SK-N-SH (cell line): Measurements from ENCODE around the gene INPP5A. TPM values are rescaled to one million over a fixed set of nuclear protein-coding genes. Genes with fewer than 3 reads are reported as not detected.

Experiments
- CTCF ChIA-PET: fragments of 300-600, 350-600 bp; formaldehyde crosslinking; extraction: SDS; loops from one replicate; lab custom pipeline; 2021; lab: Yijun Ruan, JAX
- POLR2A ChIA-PET: fragments of 350-600 bp; sonication (Branson Sonifier 250); formaldehyde crosslinking; extraction: SDS; loops from one replicate; lab custom pipeline; 2020; ENCODE audit warnings: antibody characterized with exemption, inconsistent platforms; lab: Yijun Ruan, JAX
- DNase-seq: peaks from one replicate; pipeline ENCODE4 v3.0.0; 2012
- H2AFZ ChIP-seq: fragments of 200-600 bp; sonication (generic); 2 replicates; pipeline ENCODE4 v1.8.1; 2016; ENCODE audit warnings: antibody characterized with exemption, mild to moderate bottlenecking, low read depth
- H3F3A ChIP-seq: fragments of 200-600 bp; sonication (generic); replicated peaks from 2 replicates; pipeline ENCODE3; 2016; ENCODE audit warnings: antibody characterized with exemption, mild to moderate bottlenecking; ENCODE audit not compliant: insufficient read depth
- H3K27ac ChIP-seq, 2 experiments: fragments of 200-500 bp in 1 of 2; fragments of 200-600 bp in 1 of 2; sonication (Bioruptor generic) in 1 of 2; sonication (generic), shearing (Covaris generic) in 1 of 2; 2 replicates each; pipeline versions ENCODE4 v1.5.1 to v1.6.1; 2014 to 2016; ENCODE audit warnings: low read depth in 2 of 2, inconsistent platforms in 1 of 2, low read length in 1 of 2, mild to moderate bottlenecking in 1 of 2, mixed read lengths in 1 of 2
- H3K27me3 ChIP-seq: fragments of 200-600 bp; sonication (generic), shearing (Covaris generic); 2 replicates; pipeline ENCODE4 v1.6.1; 2016; ENCODE audit warnings: mixed run types; ENCODE audit not compliant: insufficient read depth
- H3K36me3 ChIP-seq, 2 experiments: fragments of 200-500 bp in 1 of 2; fragments of 200-600 bp in 1 of 2; sonication (Bioruptor generic) in 1 of 2; sonication (generic) in 1 of 2; replicated peaks in 1 of 2; 2 replicates each; pipeline versions ENCODE3 to v1.5.1; 2014 to 2016; ENCODE audit warnings: low read length in 1 of 2, mild to moderate bottlenecking in 1 of 2; ENCODE audit not compliant: insufficient read depth in 2 of 2, control insufficient read depth in 1 of 2
- H3K4me1 ChIP-seq, 2 experiments: fragments of 200-500 bp in 1 of 2; fragments of 200-600 bp in 1 of 2; sonication (Bioruptor generic) in 1 of 2; sonication (generic), shearing (Covaris generic) in 1 of 2; 2 replicates each; pipeline versions ENCODE4 v1.5.1 to v1.6.1; 2014 to 2016; ENCODE audit warnings: low read depth in 1 of 2, low read length in 1 of 2, mixed run types in 1 of 2; ENCODE audit not compliant: insufficient read depth in 2 of 2, control insufficient read depth in 1 of 2
- H3K4me2 ChIP-seq: fragments of 200-600 bp; sonication (generic), shearing (Covaris generic); 2 replicates; pipeline ENCODE4 v1.6.1; 2017; ENCODE audit warnings: mixed run types
- H3K4me3 ChIP-seq, 2 experiments: fragments of 200-500 bp in 1 of 2; fragments of 200-600 bp in 1 of 2; sonication (Bioruptor generic) in 1 of 2; sonication (generic), shearing (Covaris generic) in 1 of 2; 2 replicates each; pipeline versions ENCODE4 v1.5.1 to v1.8.1; 2014 to 2016; ENCODE audit warnings: low read depth in 2 of 2, inconsistent platforms in 1 of 2, low read length in 1 of 2, mild to moderate bottlenecking in 1 of 2, mixed read lengths in 1 of 2, moderate library complexity in 1 of 2
- H3K79me2 ChIP-seq: fragments of 200-600 bp; sonication (generic); 2 replicates; pipeline ENCODE4 v1.8.1; 2017; ENCODE audit warnings: mild to moderate bottlenecking; ENCODE audit not compliant: insufficient read depth
- H3K9ac ChIP-seq: fragments of 200-600 bp; sonication (generic); 2 replicates; pipeline ENCODE4 v1.6.1; 2017; ENCODE audit warnings: mixed run types
- H3K9me2 ChIP-seq: fragments of 200-600 bp; sonication (generic); 2 replicates; pipeline ENCODE4 v1.6.1; 2017; ENCODE audit warnings: mixed run types
- H3K9me3 ChIP-seq: fragments of 200-600 bp; sonication (generic); 2 replicates; pipeline ENCODE4 v1.6.1; 2017; ENCODE audit warnings: mixed run types, mild to moderate bottlenecking, moderate library complexity
- H4K20me1 ChIP-seq: fragments of 200-600 bp; sonication (generic); 2 replicates; pipeline ENCODE4 v1.6.1; 2017; ENCODE audit warnings: mild to moderate bottlenecking, mixed run types; ENCODE audit not compliant: insufficient read depth
- CHD2 ChIP-seq: fragments of 150-350 bp; IDR thresholded peaks from 2 replicates; pipeline ENCODE4 v1.6.1; 2018; ENCODE audit warnings: low read length; ENCODE audit not compliant: partially characterized antibody
- ELF1 ChIP-seq: IDR thresholded peaks from 2 replicates; pipeline ENCODE4 v1.4.0; 2012
- EZH2phosphoT487 ChIP-seq: fragments of 200-600 bp; sonication (generic); IDR thresholded peaks from 2 replicates; pipeline ENCODE4 v1.6.1; 2017; ENCODE audit warnings: low read depth, mixed run types, mild to moderate bottlenecking, antibody characterized with exemption, moderate library complexity, borderline replicate concordance
- FOXM1 ChIP-seq: IDR thresholded peaks from 2 replicates; pipeline ENCODE4 v1.4.0; 2012; ENCODE audit warnings: low read depth, mild to moderate bottlenecking
- GABPA ChIP-seq: IDR thresholded peaks from 2 replicates; pipeline ENCODE4 v1.4.0; 2012; ENCODE audit warnings: low read depth, mild to moderate bottlenecking
- GATA2 ChIP-seq: sonication (generic); formaldehyde crosslinking; IDR thresholded peaks from 2 replicates; pipeline ENCODE4 v1.5.0; 2020; ENCODE audit warnings: mild to moderate bottlenecking, missing genetic modification reagents
- JUND ChIP-seq: IDR thresholded peaks from 2 replicates; pipeline ENCODE4 v1.4.0; 2012
- MAX ChIP-seq: IDR thresholded peaks from 2 replicates; pipeline ENCODE4 v1.4.0; 2012; ENCODE audit warnings: low read depth
- NRF1 ChIP-seq: IDR thresholded peaks from 2 replicates; pipeline ENCODE4 v1.6.1; 2012; ENCODE audit warnings: low read depth, mild to moderate bottlenecking, low read length
- RCOR1 ChIP-seq: fragments of 150-350 bp; IDR thresholded peaks from 2 replicates; pipeline ENCODE4 v1.6.1; 2017; ENCODE audit warnings: antibody characterized with exemption, low read length
- RXRA ChIP-seq: IDR thresholded peaks from 2 replicates; pipeline ENCODE4 v1.4.0; 2012; ENCODE audit warnings: low read depth, mild to moderate bottlenecking, borderline replicate concordance
- SIN3A ChIP-seq: IDR thresholded peaks from 2 replicates; pipeline ENCODE4 v1.6.1; 2012; ENCODE audit warnings: low read depth, mild to moderate bottlenecking, low read length, moderate library complexity, borderline replicate concordance
- SMC3 ChIP-seq: IDR thresholded peaks from 2 replicates; pipeline ENCODE4 v1.6.1; 2012; ENCODE audit warnings: low read depth, low read length, improper control_type of control experiment
- TCF12 ChIP-seq: IDR thresholded peaks from 2 replicates; pipeline ENCODE4 v1.4.0; 2012
- YY1 ChIP-seq: IDR thresholded peaks from 2 replicates; pipeline ENCODE4 v1.4.0; 2012; ENCODE audit warnings: low read depth, mild to moderate bottlenecking
- WGBS: methylation state at CpG from one replicate; pipeline ENCODE4 v1.1.6; 2017; ENCODE audit warnings: low lambda C conversion rate; 5-methylcytosine and 5-hydroxymethylcytosine counted together
- polyA plus RNA-seq, 3 experiments: library from polyadenylated mRNA; depleted of rRNA; stranded (reverse); fragments of >200 nt; gene quantifications; 2 replicates each; pipeline ENCODE4 v1.2.3, GENCODE V29; 2012
- TF ChIP-seq, protein P1 (sequence below): IDR thresholded peaks from 2 replicates; pipeline ENCODE4; 2012
- TF ChIP-seq, protein P2 (sequence below): fragments of 150-350 bp; IDR thresholded peaks from 2 replicates; pipeline ENCODE4 v1.6.1; 2017; ENCODE audit warnings: antibody characterized with exemption, low read length, low read depth, borderline replicate concordance
- TF ChIP-seq, protein P3 (sequence below): IDR thresholded peaks from 2 replicates; pipeline ENCODE4 v1.4.0; 2012; ENCODE audit warnings: low read depth, borderline replicate concordance

The INPP5A gene
- polyA plus RNA-seq, 1 of the 3 experiments (the other 2 are of a cell fraction): 12.0 TPM

- Histone ChIP-seq H3K36me3 (no peaks in the 10 kb centered on the region), H3K4me1 (peaks cover 0 to under 1% of the 10 kb centered on the region in 2 experiments; a peak in 1 of 4 replicates), H3K4me3 (no peak overlapping the region), H3F3A (no peaks in the 10 kb centered on the region), H3K9me2 (no peaks in the 10 kb centered on the region), H3K79me2 (no peaks in the 10 kb centered on the region), H3K27ac (no peak overlapping the region), H3K9me3 (no peaks in the 10 kb centered on the region), H3K9ac (no peak overlapping the region), H3K27me3 (no peaks in the 10 kb centered on the region), H3K4me2 (no peak overlapping the region), H2AFZ (no peak overlapping the region), H4K20me1 (no peaks in the 10 kb centered on the region)
- POLR2A ChIA-PET: no interaction called here
- no peak for DNase-seq
- WGBS: 98% methylated on average over 20 of the region's 27 CpGs
- CTCF ChIA-PET: interaction anchor here (0.6 kb wide), 1 partner anchor 91 kb away, joined by 3 read pairs; no protein-coding TSS in a partner anchor
- TF ChIP-seq NRF1 (no peak), RCOR1 (no peak), GABPA (no peak), GATA2 (no peak), MAX (no peak), JUND (no peak), TCF12 (no peak), SMC3 (no peak), FOXM1 (no peak), RXRA (no peak), SIN3A (no peak), EZH2phosphoT487 (no peak), ELF1 (no peak), CHD2 (no peak), YY1 (no peak)
- TF ChIP-seq, protein P1, sequence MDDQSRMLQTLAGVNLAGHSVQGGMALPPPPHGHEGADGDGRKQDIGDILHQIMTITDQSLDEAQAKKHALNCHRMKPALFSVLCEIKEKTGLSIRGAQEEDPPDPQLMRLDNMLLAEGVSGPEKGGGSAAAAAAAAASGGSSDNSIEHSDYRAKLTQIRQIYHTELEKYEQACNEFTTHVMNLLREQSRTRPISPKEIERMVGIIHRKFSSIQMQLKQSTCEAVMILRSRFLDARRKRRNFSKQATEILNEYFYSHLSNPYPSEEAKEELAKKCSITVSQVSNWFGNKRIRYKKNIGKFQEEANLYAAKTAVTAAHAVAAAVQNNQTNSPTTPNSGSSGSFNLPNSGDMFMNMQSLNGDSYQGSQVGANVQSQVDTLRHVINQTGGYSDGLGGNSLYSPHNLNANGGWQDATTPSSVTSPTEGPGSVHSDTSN: no peak
- TF ChIP-seq, protein P2, sequence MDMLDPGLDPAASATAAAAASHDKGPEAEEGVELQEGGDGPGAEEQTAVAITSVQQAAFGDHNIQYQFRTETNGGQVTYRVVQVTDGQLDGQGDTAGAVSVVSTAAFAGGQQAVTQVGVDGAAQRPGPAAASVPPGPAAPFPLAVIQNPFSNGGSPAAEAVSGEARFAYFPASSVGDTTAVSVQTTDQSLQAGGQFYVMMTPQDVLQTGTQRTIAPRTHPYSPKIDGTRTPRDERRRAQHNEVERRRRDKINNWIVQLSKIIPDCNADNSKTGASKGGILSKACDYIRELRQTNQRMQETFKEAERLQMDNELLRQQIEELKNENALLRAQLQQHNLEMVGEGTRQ: no peak
- TF ChIP-seq, protein P3, sequence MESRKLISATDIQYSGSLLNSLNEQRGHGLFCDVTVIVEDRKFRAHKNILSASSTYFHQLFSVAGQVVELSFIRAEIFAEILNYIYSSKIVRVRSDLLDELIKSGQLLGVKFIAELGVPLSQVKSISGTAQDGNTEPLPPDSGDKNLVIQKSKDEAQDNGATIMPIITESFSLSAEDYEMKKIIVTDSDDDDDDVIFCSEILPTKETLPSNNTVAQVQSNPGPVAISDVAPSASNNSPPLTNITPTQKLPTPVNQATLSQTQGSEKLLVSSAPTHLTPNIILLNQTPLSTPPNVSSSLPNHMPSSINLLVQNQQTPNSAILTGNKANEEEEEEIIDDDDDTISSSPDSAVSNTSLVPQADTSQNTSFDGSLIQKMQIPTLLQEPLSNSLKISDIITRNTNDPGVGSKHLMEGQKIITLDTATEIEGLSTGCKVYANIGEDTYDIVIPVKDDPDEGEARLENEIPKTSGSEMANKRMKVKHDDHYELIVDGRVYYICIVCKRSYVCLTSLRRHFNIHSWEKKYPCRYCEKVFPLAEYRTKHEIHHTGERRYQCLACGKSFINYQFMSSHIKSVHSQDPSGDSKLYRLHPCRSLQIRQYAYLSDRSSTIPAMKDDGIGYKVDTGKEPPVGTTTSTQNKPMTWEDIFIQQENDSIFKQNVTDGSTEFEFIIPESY: no peak
Observed at GRCh38 chr10:132742167-132742836, 204.7 kb downstream of the INPP5A start.
